Left ventricle myocardium inferior (tissue), 1 donor: ENCODE data around the gene SNX10. TPM values are rescaled to one million over a fixed set of nuclear protein-coding genes. Genes with fewer than 3 reads are reported as not detected.
A peak's percentile ranks its signal among the peaks of the same experiment; 100 is the strongest.

Source experiments
- DNase-seq: peaks from one replicate; pipeline ENCODE4 v3.0.0-alpha.2; 2020
- H3K27ac ChIP-seq: fragments of 200-600 bp; replicated peaks from 2 replicates; pipeline ENCODE4 v1.8.0; 2021
- H3K27me3 ChIP-seq: fragments of 200-600 bp; 2 replicates; pipeline ENCODE4 v1.8.0; 2021; ENCODE audit warnings: low read depth
- H3K36me3 ChIP-seq: fragments of 200-600 bp; 2 replicates; pipeline ENCODE4 v1.8.0; 2021
- H3K4me1 ChIP-seq: fragments of 200-600 bp; 2 replicates; pipeline ENCODE4 v1.8.0; 2021
- H3K4me3 ChIP-seq: fragments of 200-600 bp; 2 replicates; pipeline ENCODE4 v1.8.0; 2021; ENCODE audit warnings: mild to moderate bottlenecking, moderate library complexity
- H3K9me3 ChIP-seq: fragments of 200-600 bp; replicated peaks from 2 replicates; pipeline ENCODE4 v1.8.0; 2021
- intact Hi-C: fragments of 100-400 bp; cut with micrococcal nuclease; formaldehyde crosslinking; loops from one replicate; pipeline ENCODE4 v1.11.0; 2022
- total RNA-seq: library from RNA; stranded (reverse); fragmentation: NEBNext Ultra II Directional; extraction: Animal tissue kit (Norgen Biotek cat#: 25700); gene quantifications from one replicate; pipeline ENCODE4 v1.2.1, GENCODE V29; 2021
- TF ChIP-seq, protein P1 (sequence below): fragments of 200-600 bp; IDR thresholded peaks from 2 replicates; pipeline ENCODE4 v1.8.0; 2021; ENCODE audit warnings: antibody characterized with exemption, mild to moderate bottlenecking, borderline replicate concordance
- donor health status: DM: no; HTN: yes; CAD: no; lungs with severe emphysema.

SNX10 gene
- total RNA-seq, 1 donor from 2014 or later = 1.1 TPM

DNA sequence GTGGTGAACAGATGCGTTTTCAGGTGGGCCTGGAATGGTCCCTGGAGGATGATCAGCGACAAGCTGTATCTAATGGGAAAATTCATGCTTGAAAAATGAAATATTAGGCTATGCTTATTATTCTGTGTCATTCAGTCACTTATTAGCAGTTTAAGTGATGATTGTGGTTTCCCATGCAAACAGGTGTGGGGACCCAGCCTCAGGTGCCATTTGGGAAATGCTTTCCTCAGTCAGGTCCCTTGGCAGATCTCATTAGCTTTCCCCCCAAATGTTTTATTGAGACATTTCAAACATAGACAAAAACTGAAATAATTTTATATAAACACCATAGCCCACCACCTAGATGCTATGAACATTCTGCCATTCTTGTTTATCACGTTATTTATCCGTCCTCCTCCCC, 411 bp upstream of the SNX10 start:
- TF ChIP-seq, protein P1, sequence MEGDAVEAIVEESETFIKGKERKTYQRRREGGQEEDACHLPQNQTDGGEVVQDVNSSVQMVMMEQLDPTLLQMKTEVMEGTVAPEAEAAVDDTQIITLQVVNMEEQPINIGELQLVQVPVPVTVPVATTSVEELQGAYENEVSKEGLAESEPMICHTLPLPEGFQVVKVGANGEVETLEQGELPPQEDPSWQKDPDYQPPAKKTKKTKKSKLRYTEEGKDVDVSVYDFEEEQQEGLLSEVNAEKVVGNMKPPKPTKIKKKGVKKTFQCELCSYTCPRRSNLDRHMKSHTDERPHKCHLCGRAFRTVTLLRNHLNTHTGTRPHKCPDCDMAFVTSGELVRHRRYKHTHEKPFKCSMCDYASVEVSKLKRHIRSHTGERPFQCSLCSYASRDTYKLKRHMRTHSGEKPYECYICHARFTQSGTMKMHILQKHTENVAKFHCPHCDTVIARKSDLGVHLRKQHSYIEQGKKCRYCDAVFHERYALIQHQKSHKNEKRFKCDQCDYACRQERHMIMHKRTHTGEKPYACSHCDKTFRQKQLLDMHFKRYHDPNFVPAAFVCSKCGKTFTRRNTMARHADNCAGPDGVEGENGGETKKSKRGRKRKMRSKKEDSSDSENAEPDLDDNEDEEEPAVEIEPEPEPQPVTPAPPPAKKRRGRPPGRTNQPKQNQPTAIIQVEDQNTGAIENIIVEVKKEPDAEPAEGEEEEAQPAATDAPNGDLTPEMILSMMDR = no peak
- intact Hi-C loops = no loop called here
- DNase-seq = no peak
- peaks cover 7% of the 10 kb centered on the region for H3K4me1 ChIP-seq
- H3K4me3 ChIP-seq = peak overlapping the region; percentile 69
- no peaks in the 10 kb centered on the region for H3K36me3 ChIP-seq
- no peak overlapping the region for H3K27ac ChIP-seq
- H3K9me3 ChIP-seq = no peaks in the 10 kb centered on the region
- H3K27me3 ChIP-seq = peaks cover 41% of the 10 kb centered on the region

DNA sequence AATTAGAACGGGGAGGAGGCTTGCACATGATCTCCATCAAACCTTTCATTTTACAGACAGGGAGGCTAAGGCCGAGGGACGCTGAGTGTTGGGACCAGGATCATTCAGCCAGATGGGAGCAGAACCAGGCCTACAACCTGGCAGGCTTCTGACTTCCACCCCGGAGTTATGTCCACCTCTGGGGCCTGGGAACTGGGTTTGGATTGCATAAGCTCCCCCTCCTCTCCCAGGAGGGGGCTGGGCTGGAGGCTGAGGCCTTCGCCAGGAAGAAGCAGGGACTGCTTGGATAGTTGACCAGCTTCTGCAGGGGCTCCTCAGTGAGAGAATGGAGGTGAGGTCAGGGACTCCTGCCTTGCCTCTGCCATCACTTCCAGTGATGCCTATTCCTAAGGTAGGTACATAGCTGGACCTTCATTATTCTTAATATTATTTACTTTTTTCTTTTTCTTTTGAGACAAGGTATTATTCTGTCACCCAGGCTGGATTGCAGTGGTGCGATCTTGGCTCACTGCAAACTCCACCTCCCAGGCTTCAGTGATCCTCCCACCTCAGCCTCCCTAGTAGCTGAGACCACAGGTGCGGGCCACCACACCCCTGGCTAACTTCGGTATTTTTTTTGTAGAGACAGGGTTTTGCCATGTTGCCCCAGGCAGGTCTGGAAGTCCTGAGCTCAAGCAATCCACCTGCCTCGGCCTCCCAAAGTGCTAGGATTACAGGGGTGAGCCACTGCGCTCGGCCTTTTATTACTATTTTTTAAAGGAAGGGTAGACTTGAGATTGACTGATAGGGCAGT, 1.3 kb downstream of the SNX10 start:
- H3K4me1 ChIP-seq = peaks cover 7% of the 10 kb centered on the region
- TF ChIP-seq, protein P1 = no peak
- no peak for DNase-seq
- H3K27ac ChIP-seq = no peak overlapping the region
- no peaks in the 10 kb centered on the region for H3K9me3 ChIP-seq
- no peaks in the 10 kb centered on the region for H3K36me3 ChIP-seq
- peak overlapping the region; percentile 69 for H3K4me3 ChIP-seq
- intact Hi-C loops = no loop called here
- peaks cover 43% of the 10 kb centered on the region for H3K27me3 ChIP-seq

DNA sequence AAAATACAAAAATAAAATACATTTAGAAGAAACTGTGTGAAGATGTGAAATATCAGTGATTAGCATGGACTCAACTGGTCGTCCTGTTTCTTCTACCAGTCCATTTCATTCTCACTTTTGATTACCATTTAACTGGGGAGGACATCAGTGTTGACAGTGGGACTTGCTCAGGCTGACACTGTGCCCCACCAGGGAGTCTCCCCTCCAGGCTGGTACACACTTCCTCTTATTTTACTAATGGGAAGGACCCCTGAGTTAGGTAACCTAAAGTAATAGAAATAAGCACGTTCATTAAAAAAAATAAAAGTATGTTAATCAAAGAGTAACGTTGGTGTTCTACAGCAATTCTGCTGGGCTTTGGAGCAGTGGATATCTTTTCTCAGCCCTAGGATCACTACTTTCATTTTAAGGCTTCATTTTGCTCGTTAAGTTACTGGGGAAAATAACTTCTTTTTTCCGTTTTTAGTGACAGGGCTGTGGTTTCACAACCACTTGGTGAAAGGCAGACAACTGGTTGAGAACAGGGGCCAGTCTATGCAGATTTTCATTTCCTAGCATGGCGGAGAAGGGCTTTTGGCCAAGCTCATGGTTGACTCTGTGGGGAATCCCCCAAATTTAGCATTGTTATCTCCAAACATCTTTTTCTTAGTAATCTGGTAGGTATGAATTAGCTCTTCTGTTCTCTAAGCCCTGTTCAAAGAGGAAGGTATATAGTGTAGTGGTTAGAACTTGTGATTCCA, 2.1 kb downstream of the SNX10 start:
- H3K9me3 ChIP-seq = no peaks in the 10 kb centered on the region
- no peak overlapping the region for H3K27ac ChIP-seq
- H3K4me3 ChIP-seq = no peak overlapping the region
- H3K4me1 ChIP-seq = peaks cover 7% of the 10 kb centered on the region
- intact Hi-C loops = no loop called here
- peaks cover 35% of the 10 kb centered on the region for H3K27me3 ChIP-seq
- H3K36me3 ChIP-seq = no peaks in the 10 kb centered on the region
- TF ChIP-seq, protein P1 = no peak
- DNase-seq = no peak

DNA sequence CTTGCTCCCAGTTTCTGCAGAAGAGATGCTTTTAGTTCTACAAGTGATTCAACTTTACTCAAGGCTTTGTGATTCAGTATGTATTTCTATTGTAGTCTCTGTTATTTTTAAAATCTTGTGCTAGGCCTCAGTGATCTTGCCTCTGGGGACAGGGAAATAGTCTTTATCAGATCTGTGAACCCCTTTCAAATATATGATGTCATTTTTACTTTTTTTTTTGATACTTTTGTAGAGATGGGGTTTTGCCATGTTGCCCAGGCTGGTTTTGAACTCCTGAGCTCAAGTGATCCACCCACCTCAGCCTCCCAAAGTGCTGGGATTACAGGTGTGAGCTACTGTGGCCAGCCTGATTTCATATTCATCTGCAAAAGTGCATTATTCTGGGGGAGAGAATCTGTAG, 3.4 kb downstream of the SNX10 start:
- H3K4me3 ChIP-seq = no peak overlapping the region
- H3K27ac ChIP-seq = no peak overlapping the region
- peaks cover 34% of the 10 kb centered on the region for H3K27me3 ChIP-seq
- TF ChIP-seq, protein P1 = no peak
- DNase-seq = no peak
- H3K9me3 ChIP-seq = no peaks in the 10 kb centered on the region
- H3K36me3 ChIP-seq = no peaks in the 10 kb centered on the region
- intact Hi-C loops = no loop called here
- peaks cover 7% of the 10 kb centered on the region for H3K4me1 ChIP-seq

DNA sequence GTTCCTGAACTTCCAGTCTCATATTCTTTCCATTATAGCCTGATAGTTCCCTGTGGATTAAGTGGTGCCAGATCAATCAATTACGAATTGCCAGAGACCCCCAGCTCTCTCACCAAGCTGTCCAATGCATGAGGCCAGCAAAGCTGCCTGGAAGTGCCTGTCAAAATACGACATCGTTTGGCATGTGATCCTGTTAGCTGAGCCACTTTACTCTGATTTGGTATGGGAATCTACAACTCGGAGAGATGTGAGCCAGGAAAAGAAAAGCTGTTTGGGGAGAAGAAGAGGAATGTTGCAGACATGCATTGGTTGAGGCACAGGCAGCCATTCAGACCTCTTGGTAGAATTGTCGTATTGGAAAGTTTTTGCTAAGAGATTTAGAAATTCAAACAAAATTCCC, 3.9 kb downstream of the SNX10 start:
- Histone ChIP-seq H3K4me3 (no peak overlapping the region), H3K4me1 (peaks cover 7% of the 10 kb centered on the region), H3K27ac (no peak overlapping the region), H3K36me3 (no peaks in the 10 kb centered on the region), H3K27me3 (peaks cover 34% of the 10 kb centered on the region), H3K9me3 (no peaks in the 10 kb centered on the region)
- no peak for DNase-seq
- intact Hi-C loops = no loop called here
- TF ChIP-seq, protein P1 = no peak
